ENCODE results near the gene PYGM. TPM values are rescaled to one million over a fixed set of nuclear protein-coding genes. Genes with fewer than 3 reads are reported as not detected.

The PYGM gene
- total RNA-seq, 1 donor from 2014 or later = 0.82 TPM

GRCh38 chr11:64792482-64792881 lies 32.7 kb upstream of the PYGM start:
- FAIRE-seq (no peak), DNase-seq (ENCODE audit: low spot score in 2 of 2) (no peak)

GRCh38 chr11:64791781-64792291 lies 32.1 kb upstream of the PYGM start:
- DNase-seq (ENCODE audit: low spot score in 2 of 2) (no peak), FAIRE-seq (no peak)

DNA sequence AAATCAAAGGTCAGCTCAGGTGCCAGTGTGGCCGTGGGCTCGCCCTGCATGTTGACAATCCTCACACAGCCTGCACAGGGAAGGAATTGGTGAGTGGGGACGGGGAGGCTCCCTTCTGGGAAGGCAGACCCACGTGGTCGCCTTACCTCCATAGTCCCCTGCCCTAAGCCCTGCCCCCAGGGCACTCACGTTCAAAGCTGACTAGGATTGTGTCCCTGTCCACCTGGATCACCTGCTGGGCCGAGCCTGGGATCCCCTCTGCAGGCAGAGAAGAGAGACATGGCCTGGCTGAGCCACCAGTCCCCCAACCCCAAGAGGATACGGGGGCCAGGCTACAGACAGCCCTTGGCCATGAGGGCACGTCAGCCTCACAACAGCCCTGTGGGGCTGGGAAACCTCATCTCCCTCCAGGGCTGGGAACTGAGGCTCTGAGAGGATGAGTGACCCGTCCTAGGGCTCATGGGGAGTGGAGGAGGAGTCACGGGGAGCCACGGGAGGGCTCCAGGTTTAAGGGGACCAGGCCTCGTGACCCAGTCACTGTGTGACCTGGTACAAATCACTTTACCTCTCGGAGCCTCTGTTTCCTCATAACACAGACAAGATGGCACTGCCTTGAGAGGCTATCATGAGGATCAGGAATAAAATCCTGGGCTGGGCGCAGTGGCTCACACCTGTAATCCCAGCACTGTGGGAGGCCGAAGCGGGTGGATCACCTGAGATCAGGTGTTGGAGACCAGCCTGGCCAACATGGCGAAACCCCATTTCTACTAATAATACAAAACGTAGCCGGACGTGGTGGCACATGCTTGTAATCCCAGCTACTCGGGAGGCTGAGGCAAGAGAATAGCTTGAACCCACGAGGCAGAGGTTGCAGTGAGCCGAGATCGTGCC lies 30.7 kb upstream of the PYGM start:
- no peak for FAIRE-seq
- no peak for DNase-seq (ENCODE audit: low spot score in 2 of 2)

- DNase-seq (ENCODE audit: low spot score in 2 of 2) = no peak
Observed at GRCh38 chr11:64789331-64790204, 29.8 kb upstream of the PYGM start.

DNA sequence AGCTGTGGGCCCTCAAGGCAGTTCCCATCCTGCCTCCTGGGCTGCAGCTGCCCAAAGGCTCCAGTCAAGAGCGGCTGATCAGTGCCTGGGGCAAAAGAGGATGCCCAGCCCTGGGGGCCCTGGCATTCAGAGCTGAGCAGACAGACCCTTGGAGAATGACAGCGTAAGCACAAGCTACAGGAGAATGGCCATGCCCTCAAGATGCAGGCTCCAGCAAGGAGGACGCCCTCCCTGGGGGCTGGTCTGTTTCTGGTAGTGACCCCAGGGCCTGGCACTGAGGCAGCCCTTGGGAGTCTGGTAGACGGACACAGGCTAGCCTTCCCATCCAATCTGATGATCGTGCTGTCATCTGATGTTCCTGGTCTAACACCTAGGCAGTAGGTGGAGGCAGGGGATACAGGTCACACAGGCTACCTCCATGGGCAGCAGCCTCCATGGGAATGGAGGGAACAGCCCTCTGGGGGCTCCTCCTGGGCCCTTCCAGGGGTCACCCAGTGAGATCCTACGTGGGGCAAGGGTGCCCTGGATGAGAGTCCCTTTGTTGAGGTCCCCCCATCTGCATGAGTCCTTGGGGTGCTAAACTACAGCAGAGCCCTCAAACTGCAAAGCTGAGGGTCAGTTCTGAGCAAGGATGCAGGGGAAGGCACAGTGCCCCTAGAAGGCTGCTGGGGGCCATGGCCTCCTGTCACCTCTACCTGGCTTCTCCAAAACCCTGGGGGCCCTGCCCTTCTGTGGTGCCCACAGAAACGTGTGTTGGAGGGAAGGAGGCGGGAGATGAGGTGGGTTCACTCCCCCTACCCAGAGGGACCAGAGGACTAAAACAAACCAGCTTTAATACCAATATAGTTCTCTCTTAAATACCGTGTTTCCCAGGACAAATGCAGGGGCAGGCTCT lies 28.8 kb upstream of the PYGM start:
- FAIRE-seq = no peak
- no peak for DNase-seq (ENCODE audit: low spot score in 2 of 2)

More at GRCh38 chr11:64789331-64790204, 29.8 kb upstream of the PYGM start:
- FAIRE-seq = no peak

- DNase-seq (ENCODE audit: low spot score in 2 of 2) (peak; percentile 57 to 77), FAIRE-seq (no peak)
Observed at GRCh38 chr11:64787526-64788320, 27.9 kb upstream of the PYGM start.

DNA sequence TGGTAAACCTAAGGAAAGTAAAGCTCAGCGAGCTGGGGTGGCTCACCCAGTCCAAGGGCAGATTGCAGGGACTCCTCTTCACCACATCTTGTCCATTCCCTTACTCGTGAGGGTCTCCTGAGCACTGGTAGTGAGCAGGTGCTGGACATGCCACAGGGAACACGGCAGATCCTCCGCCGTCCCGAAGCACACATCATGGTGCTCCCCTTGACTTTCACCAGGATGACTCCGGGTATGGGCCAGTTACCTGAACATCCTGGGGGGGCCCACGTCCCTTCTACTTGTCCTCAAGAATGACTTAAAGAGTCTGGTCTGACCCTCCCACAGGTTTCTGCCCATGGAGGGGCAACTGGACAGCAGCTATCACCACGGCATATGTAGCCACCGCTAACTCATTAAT lies 26.5 kb upstream of the PYGM start:
- DNase-seq (ENCODE audit: low spot score in 2 of 2) (no peak), FAIRE-seq (no peak)

GRCh38 chr11:64784813-64785581 lies 25.2 kb upstream of the PYGM start:
- FAIRE-seq (no peak), DNase-seq (ENCODE audit: low spot score in 2 of 2) (no peak)

DNA sequence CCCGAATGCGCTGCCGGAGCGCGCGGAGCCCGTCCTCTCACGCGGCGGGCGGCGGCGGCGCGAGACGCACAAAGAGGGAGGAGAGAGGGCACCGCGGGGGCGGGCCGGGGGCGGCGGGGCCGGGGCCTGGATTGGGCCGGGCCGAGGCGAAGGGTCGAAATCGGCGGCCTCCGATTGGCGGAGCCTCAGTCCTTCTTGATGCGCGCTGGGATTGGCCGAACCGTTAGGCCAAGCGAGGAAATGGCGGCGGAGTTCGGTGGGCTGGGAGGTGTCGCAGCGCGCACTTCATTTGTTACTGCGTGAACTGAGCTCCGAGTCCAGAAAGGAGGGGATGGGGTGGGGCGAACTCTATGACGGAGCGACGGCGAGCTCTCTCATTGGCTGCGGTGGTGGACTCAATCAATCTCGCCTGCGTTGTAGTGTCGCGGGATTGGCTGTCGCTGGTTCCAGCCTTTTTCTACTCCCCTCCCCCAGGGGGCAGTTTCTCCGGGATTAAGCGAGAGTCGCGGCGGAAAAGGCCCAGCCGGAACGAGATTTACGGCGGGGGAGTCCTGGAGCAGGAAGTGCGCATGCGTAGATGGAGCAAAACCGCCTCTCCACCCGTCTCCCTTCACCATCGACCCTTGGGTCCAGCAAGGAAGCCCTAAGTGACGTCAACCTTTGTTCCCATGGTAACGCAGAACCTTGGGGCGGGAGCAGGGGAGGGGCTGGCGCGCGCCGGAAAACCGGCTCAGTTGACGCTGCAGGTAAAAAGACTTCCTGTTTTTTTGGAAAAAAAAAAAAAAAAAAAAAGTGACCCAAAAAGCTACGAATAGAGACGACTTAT lies 18.9 kb upstream of the PYGM start, which contains the start of gene SF1:
Gene SF1, minus strand, starts transcription at position 70 of the 826 bp plus-strand sequence. CDS start 150 bp downstream, outside the sequence.
- FAIRE-seq = peak; percentile 86

DNA sequence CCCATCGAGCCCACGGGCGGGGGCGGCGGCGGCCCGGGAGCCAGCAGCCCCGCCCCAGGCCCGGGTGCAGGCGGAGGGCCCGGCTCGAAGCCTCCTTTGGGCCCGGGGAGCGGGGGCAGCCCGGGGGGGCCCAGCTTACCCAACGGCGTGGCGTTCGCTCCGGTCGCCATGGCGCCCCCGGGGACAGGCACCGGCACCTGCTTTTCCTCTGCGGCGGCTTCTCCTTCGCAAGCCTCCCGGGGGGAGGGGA lies 18.4 kb upstream of the PYGM start:
- FAIRE-seq (no peak), DNase-seq (ENCODE audit: low spot score in 2 of 2) (no peak)

More for the DNA sequence above, 18.9 kb upstream of the PYGM start, which contains the start of gene SF1:
- peak; percentile 94 to 95 for DNase-seq (ENCODE audit: low spot score in 2 of 2)

DNA sequence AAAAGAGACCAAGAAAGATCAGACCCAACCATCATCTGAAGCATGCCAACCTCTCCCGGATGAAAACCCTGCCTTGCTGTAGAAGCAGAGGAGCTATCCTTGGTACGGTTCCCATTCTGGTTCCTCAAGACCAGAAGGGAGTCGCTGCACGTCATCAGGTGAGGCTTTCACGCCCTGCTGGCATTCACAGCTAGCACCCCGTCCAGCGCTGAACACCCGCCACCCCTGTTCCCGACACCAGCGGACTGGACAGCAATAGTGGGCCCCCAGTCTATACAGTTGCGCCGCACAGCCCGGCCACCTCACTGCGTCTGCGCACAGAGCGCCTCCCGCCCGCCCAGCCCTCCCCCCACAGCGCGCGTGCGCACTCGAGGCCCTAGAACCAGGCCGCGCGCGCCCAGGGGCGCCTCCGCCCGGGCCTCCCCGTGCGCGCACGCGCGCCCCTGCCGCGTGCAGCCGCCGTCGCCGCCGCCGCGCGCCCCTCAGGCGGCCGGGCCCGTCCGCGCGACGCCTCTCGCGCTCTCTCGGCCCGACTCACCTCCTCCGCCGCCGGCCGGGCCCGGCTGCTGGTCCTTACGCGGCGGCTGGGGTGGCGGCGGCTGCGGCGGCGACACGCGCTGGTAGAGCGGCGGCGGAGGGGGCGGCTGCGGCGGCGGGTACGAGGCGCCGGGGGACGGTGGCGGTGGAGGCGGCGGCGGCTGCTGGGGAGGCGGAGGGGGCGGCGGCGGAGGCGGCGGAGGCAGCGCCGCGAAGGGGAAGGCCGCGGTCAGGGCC lies 17.9 kb upstream of the PYGM start:
- no peak for FAIRE-seq
- DNase-seq (ENCODE audit: low spot score in 2 of 2) = peak; percentile 84 to 90

DNA sequence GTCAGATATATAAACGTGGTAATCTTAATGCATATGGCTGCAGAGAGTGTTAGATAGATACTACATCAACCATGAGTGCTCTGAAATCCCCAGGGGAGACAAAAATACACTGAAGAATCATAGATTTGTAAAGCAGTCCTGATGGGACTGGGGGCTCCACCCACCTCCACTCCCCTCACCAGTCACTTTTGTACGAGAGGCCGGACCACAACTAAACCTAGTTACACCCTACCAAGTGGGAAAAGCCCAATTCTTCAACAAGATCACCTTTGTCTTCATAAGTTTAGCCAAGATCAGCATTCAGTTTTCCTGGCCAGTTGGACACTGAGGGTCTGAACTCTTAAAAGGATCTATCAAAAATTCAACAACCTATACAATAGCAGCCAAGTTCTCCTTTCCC lies 17.1 kb upstream of the PYGM start:
- FAIRE-seq (no peak), DNase-seq (ENCODE audit: low spot score in 2 of 2) (no peak)

GRCh38 chr11:64776425-64776824 lies 16.7 kb upstream of the PYGM start:
- FAIRE-seq (no peak), DNase-seq (ENCODE audit: low spot score in 2 of 2) (no peak)

DNA sequence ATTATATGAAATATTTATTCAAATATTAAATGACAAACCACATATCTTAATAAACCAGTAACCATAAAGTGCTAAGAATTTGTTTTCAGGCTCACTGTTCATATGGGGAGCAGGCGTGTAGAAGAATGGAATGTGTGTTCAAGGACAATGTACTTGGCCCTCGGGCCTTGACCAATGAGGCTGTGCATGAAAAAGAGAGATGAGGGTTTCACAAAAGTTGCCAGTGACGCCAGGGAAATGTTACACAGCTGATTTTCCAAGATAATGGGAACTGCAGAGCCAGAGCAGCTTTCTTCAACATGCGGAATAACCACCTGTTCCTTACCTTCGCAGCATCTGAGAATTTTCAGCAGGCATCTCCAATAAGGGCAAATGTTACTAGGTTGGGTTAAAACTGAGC lies 14.4 kb upstream of the PYGM start:
- DNase-seq (ENCODE audit: low spot score in 2 of 2) (no peak), FAIRE-seq (no peak)

- no peak for FAIRE-seq
- DNase-seq (ENCODE audit: low spot score in 2 of 2) = no peak
Observed at GRCh38 chr11:64772303-64773018, 12.7 kb upstream of the PYGM start.

- DNase-seq (ENCODE audit: low spot score in 2 of 2) (no peak), FAIRE-seq (no peak)
Observed at GRCh38 chr11:64771861-64772260, 12.1 kb upstream of the PYGM start.
